GM18511 (cell line): ENCODE data around the gene DCTN3.

Source experiments
- ATAC-seq: cut with Tn5 transposase; IDR thresholded peaks from one replicate; pipeline ENCODE4 v1.9.1; 2021; ENCODE audit warnings: mild to moderate bottlenecking, moderate library complexity; ENCODE audit not compliant: unreplicated experiment

Gene DCTN3

GRCh38 chr9:34575241-34575640 lies 45.1 kb downstream of the DCTN3 start:
- ATAC-seq: no peak

GRCh38 chr9:34574571-34574970 lies 45.7 kb downstream of the DCTN3 start:
- ATAC-seq: no peak

- ATAC-seq: no peak
These were observed 46.5 kb downstream of the DCTN3 start for GRCh38 chr9:34573599-34574325.

- no peak for ATAC-seq
These were observed 47.7 kb downstream of the DCTN3 start for GRCh38 chr9:34572628-34573027.

- ATAC-seq: no peak
These were observed 48.2 kb downstream of the DCTN3 start for GRCh38 chr9:34572092-34572491.

- ATAC-seq: no peak
These were observed 48.8 kb downstream of the DCTN3 start for GRCh38 chr9:34571481-34571810.

GRCh38 chr9:34570809-34571480 lies 49.4 kb downstream of the DCTN3 start:
- ATAC-seq: no peak

- ATAC-seq: no peak
These were observed 49.9 kb downstream of the DCTN3 start for GRCh38 chr9:34570376-34570775.

GRCh38 chr9:34568774-34569173 lies 51.5 kb downstream of the DCTN3 start:
- ATAC-seq: no peak

- ATAC-seq: no peak
These were observed 52.2 kb downstream of the DCTN3 start for GRCh38 chr9:34568133-34568532.

- no peak for ATAC-seq
These were observed 53.3 kb downstream of the DCTN3 start for GRCh38 chr9:34566972-34567371.

- no peak for ATAC-seq
These were observed 54.0 kb downstream of the DCTN3 start for GRCh38 chr9:34566322-34566721.

GRCh38 chr9:34565856-34566255 lies 54.4 kb downstream of the DCTN3 start:
- no peak for ATAC-seq

- no peak for ATAC-seq
These were observed 55.7 kb downstream of the DCTN3 start for GRCh38 chr9:34564617-34565016.
